Ectodermal cell (in vitro differentiated cells): ENCODE results near the gene CACNA2D3.
"Not testable (repeated sequence)": the region's sequence is repeated elsewhere in the genome, so short reads cannot be mapped to it uniquely, and the experiment has no call there.

Experiments used
- H3K27ac ChIP-seq: 2 replicates; pipeline ENCODE4 v1.7.0; 2013; ENCODE audit warnings: mild to moderate bottlenecking, low read depth, low read length; ENCODE audit not compliant: insufficient read depth, poor library complexity, severe bottlenecking
- H3K27me3 ChIP-seq: 2 replicates; pipeline ENCODE4 v1.7.0; 2013; ENCODE audit warnings: mild to moderate bottlenecking, low read length; ENCODE audit not compliant: insufficient read depth, control insufficient read depth, poor library complexity, severe bottlenecking
- H3K36me3 ChIP-seq: one replicate; pipeline ENCODE4 v1.7.0; 2013; ENCODE audit warnings: low read length; ENCODE audit not compliant: control insufficient read depth, insufficient read depth
- H3K4me1 ChIP-seq: one replicate; pipeline ENCODE4 v1.7.0; 2013; ENCODE audit warnings: low read length; ENCODE audit not compliant: control insufficient read depth, insufficient read depth
- H3K4me3 ChIP-seq: 2 replicates; pipeline ENCODE4 v1.7.0; 2013; ENCODE audit warnings: low read depth, low read length, control low read depth; ENCODE audit not compliant: insufficient read depth
- H3K9me3 ChIP-seq: 2 replicates; pipeline ENCODE4 v1.7.0; 2013; ENCODE audit warnings: mild to moderate bottlenecking, low read length, moderate library complexity; ENCODE audit not compliant: control insufficient read depth
- WGBS, 2 experiments: methylation state at CpG; one replicate each; pipeline ENCODE4 v1.1.7; 2013; ENCODE audit warnings: missing lambda C conversion rate in 2 of 2; 5-methylcytosine and 5-hydroxymethylcytosine counted together

Gene CACNA2D3

GRCh38 chr3:54968546-54969172 is 846.3 kb downstream of the CACNA2D3 start:
- no peaks in the 10 kb centered on the region for H3K36me3 ChIP-seq
- H3K9me3 ChIP-seq = no peaks in the 10 kb centered on the region
- no peak overlapping the region for H3K27ac ChIP-seq
- peaks cover 16% of the 10 kb centered on the region for H3K4me1 ChIP-seq
- 47 to 53% methylated on average over 5 of the region's 5 CpGs for WGBS, 2 experiments
- H3K4me3 ChIP-seq = no peak overlapping the region
- H3K27me3 ChIP-seq = no peaks in the 10 kb centered on the region

- 93 to 98% methylated on average over 3 of the region's 3 CpGs for WGBS, 2 experiments
- no peak overlapping the region for H3K4me3 ChIP-seq
Observed at GRCh38 chr3:54969652-54970051, 847.3 kb downstream of the CACNA2D3 start.

DNA sequence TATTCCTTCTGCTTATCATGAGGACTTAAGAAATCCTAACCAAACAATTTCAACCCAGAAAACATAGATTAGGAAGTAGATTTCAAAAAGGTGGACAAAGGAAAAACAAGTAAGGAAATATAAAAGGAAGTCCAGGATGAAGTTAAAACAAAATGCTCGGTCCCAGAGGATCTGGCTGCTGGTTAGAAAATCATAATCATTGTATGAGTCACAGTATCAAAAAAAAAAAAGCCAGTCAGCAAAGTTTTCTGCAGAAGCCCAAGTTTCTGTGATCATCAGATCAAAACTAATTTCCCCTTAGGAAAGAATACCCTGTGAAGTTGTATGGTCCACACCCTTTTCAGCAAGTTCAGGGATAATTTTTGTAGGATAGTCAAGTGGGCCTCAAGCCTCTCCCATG is 848.5 kb downstream of the CACNA2D3 start:
- no peaks in the 10 kb centered on the region for H3K36me3 ChIP-seq
- H3K27me3 ChIP-seq = no peaks in the 10 kb centered on the region
- H3K4me1 ChIP-seq = peaks cover 11% of the 10 kb centered on the region
- WGBS, 2 experiments = 86 to 100% methylated on average over 1 of the region's 1 CpG
- no peak overlapping the region for H3K27ac ChIP-seq
- H3K9me3 ChIP-seq = no peaks in the 10 kb centered on the region
- no peak overlapping the region for H3K4me3 ChIP-seq

More at GRCh38 chr3:54969652-54970051, 847.3 kb downstream of the CACNA2D3 start:
- Histone ChIP-seq H3K4me1 (peaks cover 11% of the 10 kb centered on the region), H3K27ac (no peak overlapping the region), H3K9me3 (no peaks in the 10 kb centered on the region), H3K27me3 (no peaks in the 10 kb centered on the region), H3K36me3 (no peaks in the 10 kb centered on the region)

DNA sequence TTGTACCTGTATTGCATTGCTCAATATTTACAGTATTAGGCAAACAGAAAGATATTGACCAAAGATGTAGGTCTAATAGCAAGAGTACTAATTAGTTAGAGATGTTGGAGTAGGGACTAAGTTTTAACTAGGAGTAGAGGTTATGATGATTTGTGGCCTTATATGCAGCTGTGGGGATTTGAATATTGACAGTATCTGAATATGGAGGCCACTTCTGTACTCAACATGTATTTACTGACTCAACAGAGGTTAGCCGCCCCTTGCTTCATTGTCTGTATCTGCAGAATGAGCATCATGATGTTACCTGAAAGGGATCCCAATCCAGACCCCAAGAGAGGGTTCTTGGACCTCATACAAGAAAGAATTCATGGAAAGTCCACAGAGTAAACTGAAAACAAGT is 855.1 kb downstream of the CACNA2D3 start:
- no peaks in the 10 kb centered on the region for H3K9me3 ChIP-seq
- no peak overlapping the region for H3K4me3 ChIP-seq
- WGBS, 2 experiments = 87 to 97% methylated on average over 1 of the region's 1 CpG
- peaks cover 3% of the 10 kb centered on the region for H3K4me1 ChIP-seq
- H3K27me3 ChIP-seq = no peaks in the 10 kb centered on the region
- no peak overlapping the region for H3K27ac ChIP-seq
- no peaks in the 10 kb centered on the region for H3K36me3 ChIP-seq

GRCh38 chr3:54977946-54978345 is 855.6 kb downstream of the CACNA2D3 start:
- H3K36me3 ChIP-seq, H3K27ac ChIP-seq: not testable (repeated sequence)
- WGBS, 2 experiments = 85 to 95% methylated on average over 4 of the region's 4 CpGs

DNA sequence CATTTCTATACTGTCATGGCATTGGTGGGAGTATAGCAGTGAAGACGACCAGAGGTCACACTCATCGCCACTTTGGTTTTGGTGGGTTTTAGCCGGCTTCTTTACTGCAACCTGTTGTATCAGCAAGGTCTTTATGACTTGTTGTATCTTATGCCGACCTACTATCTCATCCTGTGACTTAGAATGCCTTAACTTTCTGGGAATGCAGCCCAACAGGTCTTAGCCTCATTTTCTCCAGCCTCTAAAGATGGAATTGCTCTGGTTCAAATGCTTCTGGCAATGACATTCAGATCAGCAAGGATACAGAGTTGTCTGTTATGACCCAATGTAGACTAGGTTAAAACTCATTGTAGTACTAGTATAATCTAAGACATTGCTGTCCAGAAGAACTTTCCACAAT is 860.5 kb downstream of the CACNA2D3 start:
- no peaks in the 10 kb centered on the region for H3K9me3 ChIP-seq
- no peaks in the 10 kb centered on the region for H3K27me3 ChIP-seq
- H3K4me1 ChIP-seq = no peaks in the 10 kb centered on the region
- WGBS, 2 experiments = 92 to 98% methylated on average over 4 of the region's 4 CpGs
- H3K27ac ChIP-seq = no peak overlapping the region
- no peaks in the 10 kb centered on the region for H3K36me3 ChIP-seq
- H3K4me3 ChIP-seq = no peak overlapping the region

More at GRCh38 chr3:54977946-54978345, 855.6 kb downstream of the CACNA2D3 start:
- H3K27me3 ChIP-seq, H3K9me3 ChIP-seq, H3K4me3 ChIP-seq, H3K4me1 ChIP-seq: not testable (repeated sequence)

DNA sequence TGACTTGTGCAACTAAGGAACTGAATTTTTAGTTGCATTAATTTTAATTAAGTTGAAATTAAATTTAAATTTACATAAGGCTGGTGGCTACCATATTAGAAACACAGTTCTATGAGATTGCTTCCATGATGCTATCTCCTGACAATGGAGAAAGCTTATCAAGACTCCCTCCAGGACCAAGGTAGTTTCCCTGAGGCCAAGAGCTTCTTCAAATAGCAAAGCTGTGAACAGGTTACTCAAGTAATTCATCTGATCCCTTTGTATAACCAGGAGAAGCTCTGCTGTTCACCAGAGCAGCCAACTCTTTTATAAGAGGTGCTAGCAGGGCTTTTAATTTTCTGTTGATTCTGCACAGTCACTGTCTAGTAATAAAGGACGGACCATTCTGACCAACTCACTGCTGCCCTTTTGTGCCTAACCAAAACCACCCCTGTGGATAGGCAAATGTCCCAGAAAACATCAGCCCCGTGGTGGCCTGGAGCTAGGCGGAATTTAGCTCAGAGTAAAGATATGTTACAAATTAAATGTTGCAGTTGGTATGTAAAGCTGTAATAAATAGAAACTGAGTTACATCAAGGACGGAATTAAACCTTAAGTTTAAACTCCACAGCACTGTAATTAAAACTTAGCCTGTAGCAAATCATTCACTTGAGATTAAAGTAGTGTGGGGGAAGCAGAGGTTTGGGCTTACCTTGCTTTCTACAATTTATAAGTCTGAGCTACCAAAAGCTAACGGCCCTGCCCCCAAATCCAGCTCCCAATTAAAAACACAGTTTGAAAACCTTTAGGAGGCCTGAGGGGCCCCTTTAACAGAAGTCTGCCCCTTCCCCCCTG is 861.1 kb downstream of the CACNA2D3 start:
- H3K9me3 ChIP-seq = no peaks in the 10 kb centered on the region
- no peaks in the 10 kb centered on the region for H3K4me1 ChIP-seq
- H3K36me3 ChIP-seq = no peaks in the 10 kb centered on the region
- no peaks in the 10 kb centered on the region for H3K27me3 ChIP-seq
- H3K4me3 ChIP-seq = no peak overlapping the region
- no peak overlapping the region for H3K27ac ChIP-seq
- WGBS, 2 experiments = 73 to 81% methylated on average over 4 of the region's 5 CpGs

- H3K36me3 ChIP-seq = no peaks in the 10 kb centered on the region
- WGBS, 2 experiments = 93 to 97% methylated on average over 4 of the region's 4 CpGs
- no peaks in the 10 kb centered on the region for H3K4me1 ChIP-seq
- H3K27ac ChIP-seq = no peak overlapping the region
- no peaks in the 10 kb centered on the region for H3K9me3 ChIP-seq
- no peak overlapping the region for H3K4me3 ChIP-seq
- H3K27me3 ChIP-seq = no peaks in the 10 kb centered on the region
Observed at GRCh38 chr3:54985856-54986255, 863.5 kb downstream of the CACNA2D3 start.

- no peak overlapping the region for H3K4me3 ChIP-seq
- WGBS, 2 experiments = 88 to 96% methylated on average over 3 to 4 of the region's 4 CpGs
- no peaks in the 10 kb centered on the region for H3K36me3 ChIP-seq
- H3K27me3 ChIP-seq = no peaks in the 10 kb centered on the region
- no peaks in the 10 kb centered on the region for H3K4me1 ChIP-seq
- no peak overlapping the region for H3K27ac ChIP-seq
- H3K9me3 ChIP-seq = no peaks in the 10 kb centered on the region
Observed at GRCh38 chr3:54986294-54986693, 863.9 kb downstream of the CACNA2D3 start.

GRCh38 chr3:54987719-54988118 is 865.4 kb downstream of the CACNA2D3 start:
- Histone ChIP-seq H3K36me3 (no peaks in the 10 kb centered on the region), H3K27me3 (no peaks in the 10 kb centered on the region), H3K4me3 (no peak overlapping the region), H3K9me3 (no peaks in the 10 kb centered on the region), H3K4me1 (no peaks in the 10 kb centered on the region), H3K27ac (no peak overlapping the region)
- WGBS, 2 experiments = 78 to 88% methylated on average over 4 of the region's 4 CpGs
